Coronary artery (tissue), 2 donors: ENCODE data around the gene KIF4A.

Experiments used
- DNase-seq: peaks from one replicate; pipeline ENCODE4 v3.0.0-alpha.2; 2017; ENCODE audit warnings: low spot score
- H3K27ac ChIP-seq, 2 donors: fragments of 200-600 bp; sonication (generic); one replicate each; pipeline ENCODE4 v1.5.1; 2016 to 2019
- H3K4me3 ChIP-seq: fragments of 200-600 bp; sonication (generic); 2 replicates; pipeline ENCODE4 v1.5.1; 2016; ENCODE audit warnings: mild to moderate bottlenecking, moderate library complexity
- CTCF ChIP-seq: fragments of 200-600 bp; sonication (generic); IDR thresholded peaks from one replicate; pipeline ENCODE4 v1.5.1; 2019; ENCODE audit warnings: antibody characterized with exemption

The KIF4A gene

GRCh38 chrX:70464051-70464450, 174.1 kb downstream of the KIF4A start:
- Histone ChIP-seq H3K4me3 (no peak overlapping the region), H3K27ac (no peak overlapping the region)
- no peak for DNase-seq
- no peak for TF ChIP-seq CTCF

GRCh38 chrX:70466968-70467367, 177.1 kb downstream of the KIF4A start:
- no peak for DNase-seq
- H3K4me3 ChIP-seq = no peak overlapping the region
- TF ChIP-seq CTCF = no peak
- no peak overlapping the region for H3K27ac ChIP-seq

GRCh38 chrX:70468709-70469108, 178.8 kb downstream of the KIF4A start:
- H3K27ac ChIP-seq = no peak overlapping the region
- DNase-seq = no peak
- TF ChIP-seq CTCF = no peak
- no peak overlapping the region for H3K4me3 ChIP-seq
